ENCODE data around the gene LCE2A.
A peak's percentile ranks its signal among the peaks of the same experiment; 100 is the strongest.

The LCE2A gene

DNA sequence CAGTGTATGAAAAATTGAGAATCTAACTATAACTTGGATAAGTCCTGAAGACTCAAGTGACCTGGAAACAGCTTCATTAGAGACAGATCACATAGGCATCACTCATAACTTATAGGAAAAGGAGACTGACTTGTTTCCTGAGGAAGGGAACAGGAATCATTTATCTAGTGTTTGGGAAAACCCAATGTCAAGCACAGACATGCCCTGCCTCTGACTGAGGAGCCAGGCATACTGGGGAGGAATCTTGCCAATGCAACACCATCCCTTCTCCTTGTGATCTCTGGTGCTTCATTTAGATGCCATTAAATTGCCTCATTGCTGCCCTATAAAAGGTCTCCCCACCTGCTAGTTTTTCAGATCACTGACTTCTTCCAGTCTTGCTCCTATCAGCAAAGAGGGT, 20.1 kb downstream of the LCE2A start:
- Histone ChIP-seq H2AFZ (ENCODE audit: insufficient read depth, low read length, poor library complexity) (no peak overlapping the region), H2BK120ac (ENCODE audit: insufficient read depth, low read length, poor library complexity) (no peak overlapping the region), H3K79me2 (ENCODE audit: control insufficient read depth, insufficient read depth, low read length, poor library complexity) (no peaks in the 10 kb centered on the region), H3K27ac (ENCODE audit: low read depth, low read length) (no peak overlapping the region), H3K4ac (ENCODE audit: low read depth, low read length) (no peak overlapping the region), H3K4me3 (ENCODE audit: low read depth, low read length) (no peak overlapping the region), H3K36me3 (ENCODE audit: control insufficient read depth in 1 of 2, insufficient read depth in 2 of 2, low read length in 2 of 2) (no peaks in the 10 kb centered on the region), H3K4me1 (ENCODE audit: control insufficient read depth in 1 of 2, insufficient read depth in 2 of 2, low read length in 2 of 2) (no peaks in the 10 kb centered on the region), H3K14ac (ENCODE audit: low read length) (no peak overlapping the region), H4K12ac (ENCODE audit: low read depth, low read length) (no peak overlapping the region), H3K9me3 (ENCODE audit: insufficient read depth, low read depth, low read length) (peaks cover 25% of the 10 kb centered on the region), H4K91ac (ENCODE audit: low read depth, low read length) (no peak overlapping the region), H3K79me1 (ENCODE audit: low read length) (no peaks in the 10 kb centered on the region), H3K9ac (ENCODE audit: low read length) (no peak overlapping the region), H2BK12ac (ENCODE audit: low read length) (no peak overlapping the region), H3K27me3 (ENCODE audit: insufficient read depth, low read length) (no peaks in the 10 kb centered on the region), H3K23ac (ENCODE audit: low read length) (no peak overlapping the region), H3K4me2 (ENCODE audit: low read length) (no peak overlapping the region), H4K8ac (ENCODE audit: low read depth, low read length) (no peak overlapping the region), H3K18ac (ENCODE audit: low read length) (no peak overlapping the region), H2AK5ac (ENCODE audit: low read length) (no peak overlapping the region), H2BK5ac (ENCODE audit: low read depth, low read length, poor library complexity) (no peak overlapping the region)
- DNase-seq, result no peak

DNA sequence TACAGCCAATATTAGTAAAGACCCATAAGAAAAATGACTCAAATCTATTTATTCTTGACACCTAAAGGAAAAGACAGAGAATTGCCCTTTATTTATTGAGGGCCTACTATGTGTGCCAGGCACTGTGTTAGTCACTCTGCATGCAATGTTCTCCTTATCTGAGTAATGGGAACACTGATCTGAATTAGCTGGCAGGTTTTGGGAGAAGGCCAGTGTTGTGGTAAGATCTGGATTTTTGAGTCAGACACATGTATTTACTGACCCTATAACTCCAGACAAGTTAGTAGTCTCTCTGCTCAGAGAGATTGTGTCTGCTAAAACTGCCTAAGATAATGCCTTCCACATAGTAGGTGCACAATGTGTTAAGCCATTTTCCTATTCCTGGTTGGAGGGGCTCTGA, 27.1 kb downstream of the LCE2A start:
- Histone ChIP-seq H3K14ac (ENCODE audit: low read length) (no peak overlapping the region), H3K9me3 (ENCODE audit: insufficient read depth, low read depth, low read length) (peaks cover 19% of the 10 kb centered on the region), H2BK5ac (ENCODE audit: low read depth, low read length, poor library complexity) (no peak overlapping the region), H3K4me1 (ENCODE audit: control insufficient read depth in 1 of 2, insufficient read depth in 2 of 2, low read length in 2 of 2) (no peaks in the 10 kb centered on the region), H3K23ac (ENCODE audit: low read length) (no peak overlapping the region), H4K91ac (ENCODE audit: low read depth, low read length) (no peak overlapping the region), H3K36me3 (ENCODE audit: control insufficient read depth in 1 of 2, insufficient read depth in 2 of 2, low read length in 2 of 2) (no peaks in the 10 kb centered on the region), H3K27ac (ENCODE audit: low read depth, low read length) (no peak overlapping the region), H3K79me2 (ENCODE audit: control insufficient read depth, insufficient read depth, low read length, poor library complexity) (no peaks in the 10 kb centered on the region), H2AK5ac (ENCODE audit: low read length) (no peak overlapping the region), H3K9ac (ENCODE audit: low read length) (no peak overlapping the region), H2AFZ (ENCODE audit: insufficient read depth, low read length, poor library complexity) (no peak overlapping the region), H3K18ac (ENCODE audit: low read length) (no peak overlapping the region), H3K4me2 (ENCODE audit: low read length) (no peak overlapping the region), H4K12ac (ENCODE audit: low read depth, low read length) (no peak overlapping the region), H4K8ac (ENCODE audit: low read depth, low read length) (no peak overlapping the region), H3K27me3 (ENCODE audit: insufficient read depth, low read length) (no peaks in the 10 kb centered on the region), H3K4ac (ENCODE audit: low read depth, low read length) (no peak overlapping the region), H2BK12ac (ENCODE audit: low read length) (no peak overlapping the region), H3K79me1 (ENCODE audit: low read length) (no peaks in the 10 kb centered on the region), H3K4me3 (ENCODE audit: low read depth, low read length) (no peak overlapping the region), H2BK120ac (ENCODE audit: insufficient read depth, low read length, poor library complexity) (no peak overlapping the region)
- no peak for DNase-seq

- H2AK5ac ChIP-seq (ENCODE audit: low read length), result no peak overlapping the region
- no peak overlapping the region for H3K18ac ChIP-seq (ENCODE audit: low read length)
- H4K8ac ChIP-seq (ENCODE audit: low read depth, low read length), result no peak overlapping the region
- no peaks in the 10 kb centered on the region for H3K79me2 ChIP-seq (ENCODE audit: control insufficient read depth, insufficient read depth, low read length, poor library complexity)
- H2BK12ac ChIP-seq (ENCODE audit: low read length), result no peak overlapping the region
- H4K91ac ChIP-seq (ENCODE audit: low read depth, low read length), result no peak overlapping the region
- H3K9ac ChIP-seq (ENCODE audit: low read length), result no peak overlapping the region
- H3K27ac ChIP-seq (ENCODE audit: low read depth, low read length), result no peak overlapping the region
- H3K27me3 ChIP-seq (ENCODE audit: insufficient read depth, low read length), result no peaks in the 10 kb centered on the region
- DNase-seq, result peak; percentile 67 to 88
- WGBS (ENCODE audit: extremely low coverage, insufficient coverage, insufficient read length), result no CpG with 5 or more reads among the region's 1 CpG
- H3K14ac ChIP-seq (ENCODE audit: low read length), result no peak overlapping the region
- H3K4me2 ChIP-seq (ENCODE audit: low read length), result no peak overlapping the region
- no peak overlapping the region for H2BK5ac ChIP-seq (ENCODE audit: low read depth, low read length, poor library complexity)
- H2AFZ ChIP-seq (ENCODE audit: insufficient read depth, low read length, poor library complexity), result no peak overlapping the region
- H2BK120ac ChIP-seq (ENCODE audit: insufficient read depth, low read length, poor library complexity), result no peak overlapping the region
- no peak overlapping the region for H4K12ac ChIP-seq (ENCODE audit: low read depth, low read length)
- no peak overlapping the region for H3K4me3 ChIP-seq (ENCODE audit: low read depth, low read length)
- H3K4me1 ChIP-seq (ENCODE audit: control insufficient read depth in 1 of 2, insufficient read depth in 2 of 2, low read length in 2 of 2), result no peaks in the 10 kb centered on the region
- no peak overlapping the region for H3K4ac ChIP-seq (ENCODE audit: low read depth, low read length)
- peaks cover 14% of the 10 kb centered on the region for H3K9me3 ChIP-seq (ENCODE audit: insufficient read depth, low read depth, low read length)
- H3K79me1 ChIP-seq (ENCODE audit: low read length), result no peaks in the 10 kb centered on the region
- H3K23ac ChIP-seq (ENCODE audit: low read length), result no peak overlapping the region
- H3K36me3 ChIP-seq (ENCODE audit: control insufficient read depth in 1 of 2, insufficient read depth in 2 of 2, low read length in 2 of 2), result no peaks in the 10 kb centered on the region
These were observed 30.8 kb downstream of the LCE2A start for GRCh38 chr1:152728986-152729385.

GRCh38 chr1:152735648-152736047, 37.5 kb downstream of the LCE2A start:
- WGBS (ENCODE audit: extremely low coverage, insufficient coverage, insufficient read length), result no CpG with 5 or more reads among the region's 1 CpG

GRCh38 chr1:152737997-152738396, 39.9 kb downstream of the LCE2A start:
- no peak for DNase-seq
- Histone ChIP-seq H3K9ac (ENCODE audit: low read length) (no peak overlapping the region), H4K91ac (ENCODE audit: low read depth, low read length) (no peak overlapping the region), H4K12ac (ENCODE audit: low read depth, low read length) (no peak overlapping the region), H3K4me1 (ENCODE audit: control insufficient read depth in 1 of 2, insufficient read depth in 2 of 2, low read length in 2 of 2) (no peaks in the 10 kb centered on the region), H3K14ac (ENCODE audit: low read length) (no peak overlapping the region), H3K79me1 (ENCODE audit: low read length) (no peaks in the 10 kb centered on the region), H2AFZ (ENCODE audit: insufficient read depth, low read length, poor library complexity) (no peak overlapping the region), H3K9me3 (ENCODE audit: insufficient read depth, low read depth, low read length) (peaks cover 21% of the 10 kb centered on the region), H2BK5ac (ENCODE audit: low read depth, low read length, poor library complexity) (no peak overlapping the region), H3K18ac (ENCODE audit: low read length) (no peak overlapping the region), H3K23ac (ENCODE audit: low read length) (no peak overlapping the region), H3K27ac (ENCODE audit: low read depth, low read length) (no peak overlapping the region), H3K27me3 (ENCODE audit: insufficient read depth, low read length) (no peaks in the 10 kb centered on the region), H3K4me3 (ENCODE audit: low read depth, low read length) (no peak overlapping the region), H3K36me3 (ENCODE audit: control insufficient read depth in 1 of 2, insufficient read depth in 2 of 2, low read length in 2 of 2) (no peaks in the 10 kb centered on the region), H2BK12ac (ENCODE audit: low read length) (no peak overlapping the region), H2AK5ac (ENCODE audit: low read length) (no peak overlapping the region), H2BK120ac (ENCODE audit: insufficient read depth, low read length, poor library complexity) (no peak overlapping the region), H3K4me2 (ENCODE audit: low read length) (no peak overlapping the region), H3K79me2 (ENCODE audit: control insufficient read depth, insufficient read depth, low read length, poor library complexity) (no peaks in the 10 kb centered on the region), H4K8ac (ENCODE audit: low read depth, low read length) (no peak overlapping the region), H3K4ac (ENCODE audit: low read depth, low read length) (no peak overlapping the region)
- no CpG with 5 or more reads among the region's 5 CpGs for WGBS (ENCODE audit: extremely low coverage, insufficient coverage, insufficient read length)

More at GRCh38 chr1:152735648-152736047, 37.5 kb downstream of the LCE2A start:
- Histone ChIP-seq H3K27ac (ENCODE audit: low read depth, low read length) (no peak overlapping the region), H3K9ac (ENCODE audit: low read length) (no peak overlapping the region), H3K14ac (ENCODE audit: low read length) (no peak overlapping the region), H2AFZ (ENCODE audit: insufficient read depth, low read length, poor library complexity) (no peak overlapping the region), H2AK5ac (ENCODE audit: low read length) (no peak overlapping the region), H3K23ac (ENCODE audit: low read length) (no peak overlapping the region), H4K8ac (ENCODE audit: low read depth, low read length) (no peak overlapping the region), H3K9me3 (ENCODE audit: insufficient read depth, low read depth, low read length) (peaks cover 16% of the 10 kb centered on the region), H3K79me1 (ENCODE audit: low read length) (no peaks in the 10 kb centered on the region), H4K12ac (ENCODE audit: low read depth, low read length) (no peak overlapping the region), H2BK5ac (ENCODE audit: low read depth, low read length, poor library complexity) (no peak overlapping the region), H3K18ac (ENCODE audit: low read length) (no peak overlapping the region), H3K27me3 (ENCODE audit: insufficient read depth, low read length) (no peaks in the 10 kb centered on the region), H3K4ac (ENCODE audit: low read depth, low read length) (no peak overlapping the region), H3K36me3 (ENCODE audit: control insufficient read depth in 1 of 2, insufficient read depth in 2 of 2, low read length in 2 of 2) (no peaks in the 10 kb centered on the region), H4K91ac (ENCODE audit: low read depth, low read length) (no peak overlapping the region), H3K79me2 (ENCODE audit: control insufficient read depth, insufficient read depth, low read length, poor library complexity) (no peaks in the 10 kb centered on the region), H2BK120ac (ENCODE audit: insufficient read depth, low read length, poor library complexity) (no peak overlapping the region), H2BK12ac (ENCODE audit: low read length) (no peak overlapping the region), H3K4me3 (ENCODE audit: low read depth, low read length) (no peak overlapping the region), H3K4me1 (ENCODE audit: control insufficient read depth in 1 of 2, insufficient read depth in 2 of 2, low read length in 2 of 2) (no peaks in the 10 kb centered on the region), H3K4me2 (ENCODE audit: low read length) (no peak overlapping the region)
- no peak for DNase-seq

Data from trophoblast cell (in vitro differentiated cells and primary cell).